Stimulated activated CD8-positive, alpha-beta memory T cell treated with anti-CD3 and anti-CD28 coated beads, Interleukin-2, amount 100 ng/mL, for 48 hours (primary cell): ENCODE data around the gene ACAD8.
"Not testable (repeated sequence)": the region's sequence is repeated elsewhere in the genome, so short reads cannot be mapped to it uniquely, and the experiment has no call there.

Experiments
- DNase-seq, 2 donors: peaks; one replicate each; pipeline ENCODE4 v3.0.0-alpha.2; 2020; ENCODE audit warnings: low read depth in 2 of 2

The ACAD8 gene

DNA sequence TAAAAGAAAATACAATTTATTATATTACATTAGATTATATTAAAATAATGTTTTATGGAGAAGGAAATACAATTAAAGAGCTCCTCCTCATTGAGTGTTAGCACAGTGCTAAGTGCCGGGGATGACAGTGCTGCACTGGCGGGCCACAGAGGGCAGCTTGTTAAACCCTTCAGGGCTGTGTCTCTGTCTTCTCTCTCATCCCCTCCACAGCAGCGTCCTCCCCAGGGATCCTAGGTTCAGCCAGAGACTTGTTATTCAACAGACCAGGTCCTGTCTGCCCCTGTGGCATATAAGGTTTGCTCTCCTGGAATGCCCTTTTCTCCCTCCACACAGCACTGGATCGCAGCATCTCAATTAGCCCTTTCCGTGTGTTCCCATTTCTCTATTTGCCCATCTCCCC is 14.4 kb upstream of the ACAD8 start:
- DNase-seq = no peak

DNA sequence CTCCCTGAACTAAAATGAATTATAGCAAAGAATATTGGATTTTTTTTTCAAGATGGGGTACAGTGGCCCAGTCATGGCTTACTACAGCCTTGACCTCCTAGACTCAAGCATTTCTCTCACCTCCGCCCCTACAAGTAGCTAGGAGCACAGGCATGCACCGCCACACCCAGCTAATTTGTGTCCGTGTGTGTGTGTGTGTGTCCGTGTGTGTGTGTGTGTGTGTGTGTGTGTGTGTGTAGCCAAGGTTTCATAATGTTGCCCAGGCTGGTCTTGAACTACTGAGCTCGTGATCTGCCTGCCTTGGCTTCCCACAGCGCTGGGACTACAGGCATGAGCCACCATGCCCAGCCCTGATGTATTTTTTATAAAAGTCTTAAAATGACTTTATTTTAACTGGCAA is 12.8 kb upstream of the ACAD8 start:
- no peak for DNase-seq

DNA sequence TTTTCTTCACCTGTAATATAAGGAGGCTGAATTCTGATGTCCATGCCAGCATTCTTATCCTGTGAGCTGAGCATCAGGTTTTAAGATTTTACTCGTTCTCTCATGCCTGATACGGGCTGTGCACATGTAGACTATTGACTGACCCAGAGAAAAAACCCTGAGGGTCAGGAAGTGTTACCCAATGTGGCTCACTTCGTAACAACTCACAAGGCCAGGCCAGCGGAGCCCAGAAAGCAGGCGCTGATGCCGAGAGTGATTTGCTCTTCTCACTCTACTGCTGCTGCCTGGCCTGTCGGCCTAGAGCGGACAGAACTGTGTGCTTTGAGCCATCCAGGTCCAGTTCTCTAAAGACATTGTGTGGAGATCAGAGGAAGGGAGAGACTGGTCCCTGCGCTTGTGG is 11.0 kb upstream of the ACAD8 start:
- no peak for DNase-seq

- no peak for DNase-seq
Observed at GRCh38 chr11:134243913-134244312, 9.5 kb upstream of the ACAD8 start.

DNA sequence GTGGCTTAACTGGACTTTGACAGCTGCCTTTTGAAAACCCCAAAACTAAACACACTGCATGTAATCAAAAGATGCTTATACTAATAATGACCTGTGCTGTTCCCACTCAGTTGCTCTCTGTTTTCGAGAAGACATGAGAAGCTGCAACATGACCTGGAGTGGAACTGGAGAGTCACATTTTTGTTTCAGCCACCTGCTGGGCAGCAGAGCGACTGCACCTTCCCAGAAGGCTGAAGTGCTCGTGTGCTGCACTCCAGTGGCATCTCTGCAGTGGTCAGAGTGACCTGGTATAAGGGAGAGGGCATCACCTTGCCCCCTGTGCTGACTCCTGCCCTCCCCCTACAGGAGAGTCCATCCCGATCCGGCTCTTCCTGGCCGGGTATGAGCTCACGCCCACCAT is 8.8 kb upstream of the ACAD8 start:
- DNase-seq = no peak

DNA sequence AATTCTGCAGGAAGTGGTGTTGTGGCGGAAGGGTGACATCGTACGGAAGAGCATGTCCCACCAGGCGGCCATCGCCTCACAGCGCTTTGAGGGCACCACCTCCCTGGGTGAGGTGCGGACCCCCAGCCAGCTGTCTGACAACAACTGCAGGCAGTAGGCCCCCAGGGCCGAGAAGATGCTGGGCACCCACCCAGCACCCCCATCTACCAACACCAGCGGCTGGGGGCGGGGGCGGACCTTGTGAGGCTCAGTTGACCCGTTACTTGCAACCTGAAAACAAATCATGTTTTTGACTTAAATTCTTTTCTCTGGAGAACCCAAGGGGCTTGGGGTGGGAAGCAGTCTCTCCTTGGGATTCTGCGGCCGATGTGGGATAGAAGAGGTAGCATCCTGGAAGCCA is 7.9 kb upstream of the ACAD8 start:
- DNase-seq = no peak

GRCh38 chr11:134246100-134246499 is 7.3 kb upstream of the ACAD8 start:
- DNase-seq = no peak

DNA sequence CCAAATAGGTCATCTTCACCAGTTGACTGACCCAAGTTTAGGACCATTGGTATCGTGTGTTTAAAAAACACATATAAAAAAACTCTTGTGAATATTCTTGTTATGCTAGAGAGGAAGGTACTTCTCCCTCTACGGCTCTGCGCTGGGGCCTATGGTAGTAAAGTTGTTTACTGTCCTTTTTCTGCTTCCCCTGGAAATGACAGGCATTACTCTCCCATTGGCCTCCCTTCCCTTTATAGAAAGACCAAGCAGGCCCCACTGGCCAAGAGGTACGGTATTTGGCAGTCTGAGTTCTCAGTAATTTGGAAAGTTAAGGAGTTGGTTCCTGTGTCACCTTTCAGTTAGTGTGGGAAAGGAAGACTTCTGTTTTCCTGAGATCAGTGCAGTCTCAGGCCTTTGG is 6.7 kb upstream of the ACAD8 start:
- DNase-seq = no peak

DNA sequence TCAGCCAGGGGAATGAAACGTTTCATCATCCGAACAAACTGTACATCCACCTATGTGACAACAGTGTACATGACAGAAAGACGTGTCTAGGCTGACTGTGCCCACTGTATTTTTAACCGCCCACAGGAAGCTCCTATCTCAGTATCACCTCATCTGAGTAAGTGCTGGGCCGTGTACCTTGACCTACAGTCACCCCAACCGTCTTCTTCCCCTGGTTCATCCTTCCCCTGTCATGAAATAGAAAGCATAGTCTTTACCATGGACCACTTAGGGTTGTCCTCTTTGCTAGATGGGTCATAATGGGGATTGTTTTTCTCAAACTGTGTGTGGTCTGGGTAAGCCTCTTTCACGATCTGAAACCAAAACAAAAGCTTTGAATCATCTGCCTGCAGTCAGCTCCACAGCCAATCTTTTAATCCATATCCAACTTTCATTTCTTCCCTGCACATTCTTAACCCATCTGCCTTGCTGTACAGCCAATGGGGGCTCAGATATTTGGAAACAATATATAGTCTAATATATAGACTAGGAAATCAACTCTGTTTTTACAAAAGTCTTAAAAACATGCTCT is 4.4 kb upstream of the ACAD8 start:
- DNase-seq = no peak

- no peak for DNase-seq
Observed at GRCh38 chr11:134250246-134250645, 3.1 kb upstream of the ACAD8 start.

- DNase-seq = no peak
Observed at GRCh38 chr11:134250675-134251074, 2.7 kb upstream of the ACAD8 start.

GRCh38 chr11:134252346-134253187 is 801 bp upstream of the ACAD8 start:
- no peak for DNase-seq

DNA sequence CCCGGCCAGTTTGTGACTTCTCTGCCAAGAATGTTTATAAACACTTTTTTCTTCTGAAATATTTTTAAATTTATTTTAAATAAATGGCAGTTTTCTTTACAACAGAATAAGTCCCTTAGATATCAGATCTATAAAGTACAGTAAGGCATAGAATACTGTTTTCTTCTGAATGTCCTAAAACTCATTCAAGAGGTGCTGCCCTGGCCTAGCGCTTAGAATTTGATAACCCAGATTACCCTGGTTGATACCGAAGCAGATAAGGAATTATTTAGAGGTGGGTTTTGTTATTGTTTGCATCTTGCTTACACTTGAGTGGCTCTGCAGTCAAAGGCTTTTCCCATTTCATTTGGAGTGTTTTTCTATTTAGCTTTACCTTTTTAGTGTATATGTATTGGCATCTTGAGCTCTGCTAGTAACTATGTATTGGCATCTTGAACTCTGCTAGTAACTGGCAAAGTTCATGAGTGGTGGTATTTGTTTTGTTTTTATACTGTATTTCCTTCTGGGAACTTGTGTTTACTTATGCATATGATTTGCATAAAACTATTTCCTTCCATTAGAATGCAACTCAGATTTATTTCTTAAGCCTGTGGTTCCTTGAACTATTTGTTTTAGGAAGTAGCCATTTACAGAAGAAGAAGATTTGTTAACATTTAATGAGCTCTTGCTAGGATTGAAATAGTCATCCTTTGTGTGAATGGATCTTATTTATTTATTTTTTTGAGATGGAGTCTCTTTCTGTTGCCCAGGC is 1.2 kb downstream of the ACAD8 start:
- no peak for DNase-seq

GRCh38 chr11:134255184-134255561 is 1.8 kb downstream of the ACAD8 start:
- DNase-seq = not testable (repeated sequence)

GRCh38 chr11:134257101-134257500 is 3.7 kb downstream of the ACAD8 start:
- DNase-seq = no peak

DNA sequence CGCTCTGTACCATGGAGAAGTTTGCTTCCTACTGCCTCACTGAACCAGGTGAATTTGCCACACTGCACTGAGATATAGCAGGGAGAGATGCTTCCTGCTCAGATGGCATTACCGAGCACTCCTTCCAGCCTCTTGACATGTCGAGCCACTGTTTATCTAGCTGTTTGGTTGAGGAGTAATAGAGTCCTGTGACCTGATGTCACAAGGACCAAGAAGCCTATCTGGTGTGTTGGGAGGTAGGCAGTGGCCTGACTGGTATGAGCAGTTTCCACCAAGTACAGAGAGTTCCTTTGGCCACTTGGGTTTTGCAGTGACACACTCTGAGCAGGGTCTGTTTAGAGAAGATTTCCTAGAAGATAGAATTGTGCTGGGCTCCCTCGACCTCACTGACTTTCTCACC is 5.2 kb downstream of the ACAD8 start:
- DNase-seq = no peak

- no peak for DNase-seq
Observed at GRCh38 chr11:134260503-134260902, 7.1 kb downstream of the ACAD8 start.

DNA sequence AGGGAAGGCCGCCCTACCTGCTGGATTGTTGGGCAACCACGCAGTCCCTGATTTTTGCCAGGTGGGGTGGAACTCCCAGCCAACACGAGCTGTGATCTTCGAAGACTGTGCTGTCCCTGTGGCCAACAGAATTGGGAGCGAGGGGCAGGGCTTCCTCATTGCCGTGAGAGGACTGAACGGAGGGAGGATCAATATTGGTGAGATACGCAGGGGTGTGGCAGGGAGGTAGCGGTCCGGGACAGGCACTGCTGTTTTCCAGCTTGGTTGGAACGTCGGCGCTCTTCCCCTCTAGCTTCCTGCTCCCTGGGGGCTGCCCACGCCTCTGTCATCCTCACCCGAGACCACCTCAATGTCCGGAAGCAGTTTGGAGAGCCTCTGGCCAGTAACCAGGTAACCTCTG is 7.6 kb downstream of the ACAD8 start:
- no peak for DNase-seq

GRCh38 chr11:134261626-134262488 is 8.5 kb downstream of the ACAD8 start:
- no peak for DNase-seq

DNA sequence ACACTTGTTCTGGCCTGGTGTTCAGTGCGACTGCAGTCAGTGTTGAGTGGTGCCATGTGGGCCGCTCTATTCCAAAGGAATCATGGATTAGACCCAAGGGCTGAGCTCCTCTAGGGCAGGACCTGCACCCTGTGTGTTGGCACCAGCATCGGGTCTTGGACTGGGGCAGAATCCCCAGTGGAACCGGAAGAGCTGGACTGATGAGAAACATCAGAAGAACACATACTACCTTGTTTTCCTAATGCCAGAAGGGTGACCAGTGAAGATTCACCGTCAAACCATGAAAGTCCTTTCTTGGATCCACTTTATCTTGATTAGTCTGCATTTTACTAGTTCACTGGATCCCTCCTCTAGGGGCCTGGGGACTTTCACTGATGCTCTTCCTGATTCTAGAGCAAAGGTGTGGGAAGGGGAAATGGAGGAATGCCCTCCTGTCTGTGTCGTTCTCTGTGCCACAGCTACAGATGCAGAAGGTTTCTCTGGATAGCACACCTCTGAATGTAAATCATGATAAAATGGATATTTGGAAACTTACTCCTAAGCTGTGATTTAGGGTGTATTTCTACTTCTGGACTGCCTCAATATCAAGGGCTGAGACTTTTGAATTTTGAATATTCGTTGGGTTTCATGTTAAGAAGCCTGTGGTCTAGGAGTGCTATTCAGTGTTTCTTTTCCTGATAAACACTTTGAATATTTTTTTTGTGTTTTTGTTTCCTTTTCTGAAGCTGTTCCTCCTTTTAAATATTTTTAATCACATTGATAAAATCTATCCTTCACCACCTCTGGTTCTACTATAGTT is 11.8 kb downstream of the ACAD8 start:
- DNase-seq = no peak

GRCh38 chr11:134266440-134266839 is 13.1 kb downstream of the ACAD8 start:
- DNase-seq = no peak
